ENCODE measurements around the gene TAF4. TPM values are rescaled to one million over a fixed set of nuclear protein-coding genes. Genes with fewer than 3 reads are reported as not detected.

The TAF4 gene
- total RNA-seq, 1 donor from 2014 or later = 6.5 TPM

GRCh38 chr20:61954276-61955021 is 111.2 kb downstream of the TAF4 start:
- no peak overlapping the region for H3K4me3 ChIP-seq (ENCODE audit: low read depth, low read length)
- DNase-seq (ENCODE audit: low read depth) = no peak
- TF ChIP-seq CTCF (conservative IDR thresholded peaks at IDR 0.05; ENCODE audit: low read depth, low read length) = no peak

GRCh38 chr20:61953037-61954021 is 112.4 kb downstream of the TAF4 start:
- no peak overlapping the region for H3K4me3 ChIP-seq (ENCODE audit: low read depth, low read length)
- DNase-seq (ENCODE audit: low read depth) = no peak
- no peak for TF ChIP-seq CTCF (conservative IDR thresholded peaks at IDR 0.05; ENCODE audit: low read depth, low read length)

- no peak for DNase-seq (ENCODE audit: low read depth)
- no peak for TF ChIP-seq CTCF (conservative IDR thresholded peaks at IDR 0.05; ENCODE audit: low read depth, low read length)
- no peak overlapping the region for H3K4me3 ChIP-seq (ENCODE audit: low read depth, low read length)
Observed at GRCh38 chr20:61951695-61952533, 113.8 kb downstream of the TAF4 start.

GRCh38 chr20:61950641-61951071 is 115.0 kb downstream of the TAF4 start:
- no peak for DNase-seq (ENCODE audit: low read depth)
- no peak for TF ChIP-seq CTCF (conservative IDR thresholded peaks at IDR 0.05; ENCODE audit: low read depth, low read length)
- no peak overlapping the region for H3K4me3 ChIP-seq (ENCODE audit: low read depth, low read length)

- no peak for DNase-seq (ENCODE audit: low read depth)
- H3K4me3 ChIP-seq (ENCODE audit: low read depth, low read length) = no peak overlapping the region
- TF ChIP-seq CTCF (conservative IDR thresholded peaks at IDR 0.05; ENCODE audit: low read depth, low read length) = no peak
Observed at GRCh38 chr20:61949714-61950640, 115.7 kb downstream of the TAF4 start.

- no peak overlapping the region for H3K4me3 ChIP-seq (ENCODE audit: low read depth, low read length)
- TF ChIP-seq CTCF (conservative IDR thresholded peaks at IDR 0.05; ENCODE audit: low read depth, low read length) = no peak
- DNase-seq (ENCODE audit: low read depth) = no peak
Observed at GRCh38 chr20:61949363-61949713, 116.3 kb downstream of the TAF4 start.
